Subcutaneous abdominal adipose tissue (tissue), 5 donors: ENCODE measurements around the gene ANP32B.
"Not testable (repeated sequence)": the region's sequence is repeated elsewhere in the genome, so short reads cannot be mapped to it uniquely, and the experiment has no call there.

Experiments
- H3K27ac ChIP-seq: one replicate; pipeline ENCODE4 v1.7.0; 2013; ENCODE audit warnings: low read depth, mild to moderate bottlenecking, inconsistent platforms, low read length, moderate library complexity
- H3K27me3 ChIP-seq, 5 donors: one replicate each; pipeline ENCODE4 v1.7.0; 2013; ENCODE audit warnings: low read length in 5 of 5, inconsistent platforms in 1 of 5; ENCODE audit not compliant: control insufficient read depth in 5 of 5, insufficient read depth in 4 of 5
- H3K36me3 ChIP-seq, 5 donors: one replicate each; pipeline ENCODE4 v1.7.0; 2013; ENCODE audit warnings: low read length in 5 of 5; ENCODE audit not compliant: control insufficient read depth in 5 of 5, insufficient read depth in 5 of 5
- H3K4me1 ChIP-seq, 5 donors: one replicate each; pipeline ENCODE4 v1.7.0; 2013; ENCODE audit warnings: low read length in 5 of 5, mild to moderate bottlenecking in 3 of 5, moderate library complexity in 1 of 5; ENCODE audit not compliant: control insufficient read depth in 5 of 5, insufficient read depth in 5 of 5
- H3K4me3 ChIP-seq, 5 donors: one replicate each; pipeline ENCODE4 v1.7.0; 2013; ENCODE audit warnings: low read length in 5 of 5, low read depth in 1 of 5
- H3K9ac ChIP-seq, 5 donors: one replicate each; pipeline ENCODE4 v1.7.0; 2013; ENCODE audit warnings: low read length in 5 of 5, mild to moderate bottlenecking in 4 of 5, moderate library complexity in 3 of 5
- H3K9me3 ChIP-seq, 5 donors: one replicate each; pipeline ENCODE4 v1.7.0; 2013; ENCODE audit warnings: low read length in 5 of 5; ENCODE audit not compliant: control insufficient read depth in 5 of 5
- donor health status: healthy.
- donor health status: healthy.
- donor health status: healthy.
- donor health status: healthy.
- donor health status: healthy.

ANP32B gene

DNA sequence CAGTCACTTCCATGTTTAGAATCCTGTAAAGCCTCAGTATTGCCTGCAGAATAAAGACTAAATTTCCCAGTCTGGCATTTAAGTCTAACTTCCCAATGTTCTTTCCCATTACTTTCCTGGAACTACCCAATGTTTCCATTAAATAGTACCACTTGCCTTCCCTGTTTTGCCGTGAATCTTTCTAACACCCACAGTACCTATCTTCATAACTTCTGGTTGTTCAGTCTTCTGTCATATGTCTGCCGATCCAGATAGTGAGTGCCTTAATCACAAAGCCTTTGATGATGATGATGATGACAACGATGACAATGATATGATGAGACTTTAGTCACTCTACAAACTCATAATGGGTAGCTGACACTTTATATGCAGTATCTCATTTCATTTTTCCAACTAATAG lies 38.5 kb upstream of the ANP32B start:
- Histone ChIP-seq H3K4me1 (peaks cover 0 to 6% (median 4%) of the 10 kb centered on the region in 5 donors), H3K36me3 (no peaks in the 10 kb centered on the region), H3K9ac (no peak overlapping the region), H3K9me3 (peaks cover 0 to 2% (median 0%) of the 10 kb centered on the region in 5 donors), H3K27me3 (no peaks in the 10 kb centered on the region), H3K27ac (no peak overlapping the region), H3K4me3 (no peak overlapping the region)

DNA sequence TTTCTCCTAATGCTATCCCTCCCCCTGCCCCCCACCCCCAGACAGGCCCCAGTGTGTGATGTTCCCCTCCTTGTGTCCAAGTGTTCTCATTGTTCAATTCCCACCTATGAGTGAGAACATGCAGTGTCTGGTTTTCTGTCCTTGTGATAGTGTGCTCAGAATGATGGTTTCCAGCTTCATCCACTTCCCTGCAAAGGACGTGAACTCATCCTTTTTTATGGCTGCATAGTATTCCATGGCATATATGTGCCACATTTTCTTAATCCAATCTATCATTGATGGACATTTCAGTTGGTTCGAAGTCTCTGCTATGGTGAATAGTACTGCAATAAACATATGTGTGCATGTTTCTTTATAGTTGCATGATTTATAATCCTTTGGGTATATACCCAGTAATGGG lies 37.7 kb upstream of the ANP32B start:
- H3K4me3 ChIP-seq, H3K9ac ChIP-seq: not testable (repeated sequence)

DNA sequence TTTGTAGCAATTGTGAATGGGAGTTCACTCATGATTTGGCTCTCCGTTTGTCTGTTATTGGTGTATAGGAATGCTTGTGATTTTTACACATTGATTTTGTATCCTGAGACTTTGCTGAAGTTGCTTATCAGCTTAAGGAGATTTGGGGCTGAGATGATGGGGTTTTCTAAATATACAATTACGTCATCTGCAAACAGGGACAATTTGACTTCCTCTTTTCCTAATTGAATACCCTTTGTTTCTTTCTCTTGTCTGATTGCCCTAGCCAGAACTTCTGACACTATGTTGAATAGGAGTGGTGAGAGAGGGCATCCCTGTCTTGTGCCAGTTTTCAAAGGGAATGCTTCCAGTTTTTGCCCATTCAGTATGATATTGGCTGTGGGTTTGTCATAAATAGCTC lies 36.0 kb upstream of the ANP32B start:
- H3K9me3 ChIP-seq, H3K9ac ChIP-seq, H3K36me3 ChIP-seq, H3K4me3 ChIP-seq, H3K27me3 ChIP-seq, H3K27ac ChIP-seq, H3K4me1 ChIP-seq: not testable (repeated sequence)

More for the DNA sequence above, 37.7 kb upstream of the ANP32B start:
- H3K4me1 ChIP-seq, H3K27me3 ChIP-seq, H3K36me3 ChIP-seq, H3K27ac ChIP-seq, H3K9me3 ChIP-seq: not testable (repeated sequence)

DNA sequence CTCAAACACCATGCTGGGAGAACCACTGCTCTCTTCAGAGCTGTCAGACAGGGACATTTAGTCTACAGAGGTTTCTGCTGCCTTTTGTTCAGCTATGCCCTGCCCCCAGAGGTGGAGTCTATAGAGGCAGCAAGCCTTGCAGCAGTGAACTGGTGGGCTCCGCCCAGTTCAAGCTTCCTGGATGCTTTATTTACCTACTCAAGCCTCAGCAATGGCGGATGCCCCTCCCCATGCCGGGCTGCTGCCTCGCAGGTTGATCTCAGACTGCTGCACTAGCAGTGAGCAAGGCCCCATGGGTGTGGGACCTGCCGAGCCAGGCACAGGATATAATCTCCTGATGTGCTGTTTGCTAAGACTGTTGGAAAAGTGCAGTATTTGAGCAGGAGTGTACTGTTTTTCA lies 32.3 kb upstream of the ANP32B start:
- not testable (repeated sequence) for H3K4me3 ChIP-seq, H3K36me3 ChIP-seq, H3K27ac ChIP-seq, H3K9ac ChIP-seq, H3K9me3 ChIP-seq, H3K27me3 ChIP-seq, H3K4me1 ChIP-seq

DNA sequence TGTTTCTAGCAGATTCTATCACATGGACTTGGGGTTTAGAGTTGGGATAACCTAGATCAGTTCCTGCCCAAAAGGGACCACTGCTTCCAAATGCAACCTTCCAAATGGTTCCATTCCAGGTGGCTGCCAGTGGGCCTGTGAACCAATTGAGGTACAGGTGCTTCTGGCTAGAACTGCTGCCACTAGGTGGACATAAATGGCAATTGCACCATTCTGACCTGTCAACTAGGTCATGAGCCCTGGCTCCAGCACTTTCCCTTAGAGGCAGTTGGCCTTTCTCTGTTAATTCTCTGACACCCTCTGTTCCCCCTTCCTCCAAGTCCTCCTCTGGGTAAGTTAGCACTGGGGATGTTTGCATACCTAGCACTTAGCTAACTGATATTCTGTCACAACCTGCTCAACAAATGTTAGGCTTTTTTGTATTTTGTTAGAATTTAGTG lies 28.6 kb upstream of the ANP32B start:
- H3K27ac ChIP-seq: no peak overlapping the region
- H3K9ac ChIP-seq: no peak overlapping the region
- H3K36me3 ChIP-seq: no peaks in the 10 kb centered on the region
- no peaks in the 10 kb centered on the region for H3K4me1 ChIP-seq
- no peak overlapping the region for H3K4me3 ChIP-seq
- peaks cover 0 to 3% (median 0%) of the 10 kb centered on the region in 5 donors for H3K27me3 ChIP-seq
- H3K9me3 ChIP-seq: peaks cover 0 to 3% (median 0%) of the 10 kb centered on the region in 5 donors

DNA sequence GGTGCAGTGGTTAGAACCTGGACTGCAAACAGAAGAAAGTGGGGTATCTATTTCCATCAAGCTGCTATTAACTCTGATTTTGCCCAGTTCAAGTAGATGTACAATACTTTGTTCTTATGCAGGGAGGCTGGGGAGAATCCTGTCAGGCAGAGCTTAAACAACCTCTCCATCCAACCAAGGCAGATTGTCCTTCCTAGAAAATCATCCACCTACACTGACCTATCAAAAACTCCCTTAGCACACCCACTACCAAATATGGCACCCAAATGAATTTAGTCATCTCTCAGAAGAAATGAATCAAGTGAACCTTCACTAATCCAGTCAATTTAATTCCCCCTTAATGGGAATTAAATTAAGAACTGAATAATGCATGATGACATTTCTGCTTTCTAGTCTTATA lies 26.8 kb upstream of the ANP32B start:
- Histone ChIP-seq H3K27me3 (peaks cover 0 to 3% (median 0%) of the 10 kb centered on the region in 5 donors), H3K4me1 (no peaks in the 10 kb centered on the region), H3K36me3 (no peaks in the 10 kb centered on the region), H3K9me3 (no peaks in the 10 kb centered on the region), H3K9ac (no peak overlapping the region), H3K27ac (no peak overlapping the region), H3K4me3 (no peak overlapping the region)

DNA sequence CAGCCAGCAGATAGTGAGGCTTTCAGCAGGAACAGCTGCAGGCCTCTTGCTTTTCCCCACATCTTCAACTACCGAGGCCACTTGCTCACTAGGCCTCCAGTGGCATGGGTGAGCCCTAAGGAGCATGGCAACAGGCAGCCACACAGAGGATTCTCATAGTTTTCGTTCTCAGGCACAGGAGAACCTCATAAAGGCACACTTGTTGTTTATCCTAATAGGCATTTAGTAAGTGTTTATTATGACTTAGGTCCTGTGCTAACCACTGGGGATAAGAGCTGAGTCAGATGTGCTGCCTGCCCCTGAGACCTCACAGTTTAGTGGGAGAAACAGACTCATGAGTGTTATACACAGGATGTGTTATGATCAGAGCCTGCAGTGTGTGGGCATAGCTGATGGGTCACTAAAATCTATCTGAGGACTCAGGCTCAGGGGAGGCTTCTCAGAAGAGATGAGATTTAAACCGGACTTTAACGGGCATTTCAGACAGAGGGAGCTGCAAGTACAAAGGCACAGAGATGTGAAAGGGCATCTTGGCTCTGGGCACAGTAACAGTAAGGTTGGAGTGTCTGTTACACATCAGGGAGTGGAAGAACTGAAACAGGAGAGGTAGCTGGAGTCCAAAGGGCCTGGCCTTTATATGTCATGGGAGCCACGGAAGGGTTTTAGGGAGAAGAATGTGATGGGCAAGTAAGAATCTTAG lies 24.2 kb upstream of the ANP32B start:
- Histone ChIP-seq H3K36me3 (no peaks in the 10 kb centered on the region), H3K27ac (no peak overlapping the region), H3K4me1 (no peaks in the 10 kb centered on the region), H3K27me3 (peaks cover 0 to 3% (median 0%) of the 10 kb centered on the region in 5 donors), H3K9ac (no peak overlapping the region), H3K9me3 (no peaks in the 10 kb centered on the region), H3K4me3 (no peak overlapping the region)

DNA sequence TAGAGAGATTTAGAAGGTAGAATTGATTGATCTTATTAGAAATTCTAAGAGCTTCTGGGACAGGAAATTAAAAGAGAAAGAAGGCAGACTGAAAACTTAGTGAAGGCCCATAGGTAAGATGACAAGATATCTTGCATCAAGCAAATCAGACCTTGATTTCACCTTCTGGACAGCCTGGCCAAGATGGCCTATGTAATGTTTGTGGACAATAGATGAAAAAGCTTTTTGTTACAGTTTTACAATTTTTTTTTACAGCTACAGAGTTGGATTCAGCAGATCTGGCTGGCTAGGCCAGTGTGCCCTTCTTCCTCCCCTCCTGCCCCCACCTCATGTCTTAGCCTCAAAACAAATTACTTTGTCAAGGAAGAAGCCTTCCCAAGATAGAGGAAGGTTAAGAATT lies 23.6 kb upstream of the ANP32B start:
- Histone ChIP-seq H3K4me3 (no peak overlapping the region), H3K36me3 (no peaks in the 10 kb centered on the region)

DNA sequence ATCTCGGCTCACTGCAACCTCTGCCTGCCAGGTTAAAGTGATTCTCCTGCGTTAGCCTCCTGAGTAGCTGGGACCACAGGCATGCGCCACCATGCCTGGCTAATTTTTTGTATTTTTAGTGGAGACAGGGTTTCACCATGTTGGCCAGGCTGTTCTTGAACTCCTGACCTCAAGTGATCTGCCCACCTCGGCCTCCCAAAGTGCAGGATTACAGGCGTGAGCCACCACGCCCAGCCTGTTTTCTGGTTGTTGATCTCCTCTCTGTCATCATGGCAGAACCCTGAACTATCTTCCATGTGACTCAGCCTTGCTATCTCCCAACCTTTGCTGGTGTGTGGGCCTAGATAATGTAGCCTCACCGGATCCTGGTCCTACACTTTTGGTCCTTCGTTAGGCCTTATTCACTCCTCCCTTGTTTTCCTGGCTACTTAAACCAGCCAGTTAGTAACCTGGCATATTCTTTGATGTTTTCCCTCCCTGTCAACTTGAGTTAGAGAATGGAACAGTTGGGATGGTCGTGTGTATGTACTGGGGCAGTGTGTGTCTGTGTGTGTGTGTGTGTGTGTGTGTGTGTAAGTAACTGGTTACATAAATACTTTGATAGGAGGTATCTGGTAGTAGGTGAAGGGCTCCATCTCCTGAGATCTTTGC lies 22.3 kb upstream of the ANP32B start:
- not testable (repeated sequence) for H3K27ac ChIP-seq, H3K9ac ChIP-seq, H3K36me3 ChIP-seq, H3K4me1 ChIP-seq, H3K27me3 ChIP-seq, H3K9me3 ChIP-seq, H3K4me3 ChIP-seq

More for the DNA sequence above, 23.6 kb upstream of the ANP32B start:
- Histone ChIP-seq H3K4me1 (no peaks in the 10 kb centered on the region), H3K9me3 (no peaks in the 10 kb centered on the region), H3K9ac (no peak overlapping the region), H3K27me3 (peaks cover 0 to 3% (median 0%) of the 10 kb centered on the region in 5 donors), H3K27ac (no peak overlapping the region)

DNA sequence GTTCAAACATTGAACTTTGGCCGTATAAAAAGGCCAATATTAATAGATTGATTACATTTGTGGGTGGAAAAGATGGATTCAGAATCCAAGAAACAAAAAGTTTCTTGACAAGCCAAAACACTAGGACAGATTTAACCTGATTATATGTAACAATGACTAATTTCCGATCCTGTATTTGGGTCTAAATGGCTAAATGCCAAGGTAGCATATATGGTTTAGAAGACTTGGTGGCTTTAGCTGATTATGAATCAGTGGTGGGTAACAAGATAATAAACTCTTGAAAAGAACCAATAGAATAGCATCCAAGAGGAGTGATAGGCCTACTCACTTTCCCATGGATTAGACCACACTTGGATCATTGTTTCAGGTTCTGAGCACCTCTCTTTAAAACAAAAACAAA lies 21.8 kb upstream of the ANP32B start:
- Histone ChIP-seq H3K36me3 (no peaks in the 10 kb centered on the region), H3K9me3 (no peaks in the 10 kb centered on the region), H3K4me3 (no peak overlapping the region)

More for the DNA sequence above, 21.8 kb upstream of the ANP32B start:
- H3K27me3 ChIP-seq: no peaks in the 10 kb centered on the region
- no peaks in the 10 kb centered on the region for H3K4me1 ChIP-seq
- H3K9ac ChIP-seq: no peak overlapping the region
- H3K27ac ChIP-seq: no peak overlapping the region
